NT2/D1 (cell line): ENCODE results near the gene LRMDA.

ENCODE experiments used
- SUZ12 ChIP-seq: IDR thresholded peaks from 2 replicates; pipeline ENCODE4 v1.6.1; 2011; ENCODE audit not compliant: insufficient read length, insufficient read depth; ENCODE audit errors: extremely low read depth
- YY1 ChIP-seq: IDR thresholded peaks from 2 replicates; pipeline ENCODE4 v1.6.1; 2011; ENCODE audit not compliant: insufficient read length, insufficient read depth
- ZNF274 ChIP-seq: IDR thresholded peaks from 2 replicates; pipeline ENCODE4 v1.6.1; 2011; ENCODE audit warnings: mild to moderate bottlenecking, low read depth, low read length

DNA sequence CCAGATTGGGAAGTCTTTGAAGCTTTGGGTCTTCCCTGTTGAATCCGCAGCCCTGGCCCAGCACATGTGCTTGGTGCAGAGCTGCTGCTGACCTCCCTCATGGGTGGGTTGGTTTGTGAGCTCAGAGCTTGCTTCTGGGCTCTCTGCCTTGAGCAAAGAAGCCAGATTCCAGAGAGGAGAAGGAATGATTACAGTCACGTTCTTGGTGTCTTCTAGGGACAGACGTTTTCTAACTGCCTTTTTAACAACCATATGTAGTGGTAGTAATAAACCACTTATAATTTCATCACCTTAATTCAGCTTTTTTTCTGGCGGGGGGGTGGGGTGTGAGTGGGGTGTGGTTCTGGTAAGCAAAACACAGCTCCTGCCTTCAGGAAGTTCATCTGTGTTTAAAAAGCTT lies 39.5 kb downstream of the LRMDA start:
- TF ChIP-seq ZNF274 = no peak
- TF ChIP-seq SUZ12 = no peak
- TF ChIP-seq YY1 = no peak
